Activated naive CD4-positive, alpha-beta T cell treated with anti-CD3 and anti-CD28 coated beads, Interleukin-2, amount 50 U/mL, for 24 hours (primary cell): ENCODE results near the gene SPATS2L.

Source experiments
- H3K27ac Mint-ChIP-seq: one replicate; pipeline ENCODE4 v1.8.0; 2021; ENCODE audit warnings: mild to moderate bottlenecking, mixed read lengths
- H3K27me3 Mint-ChIP-seq: one replicate; pipeline ENCODE4 v1.8.0; 2021; ENCODE audit warnings: mixed read lengths
- H3K36me3 Mint-ChIP-seq: one replicate; pipeline ENCODE4 v1.8.0; 2021; ENCODE audit warnings: mixed read lengths
- H3K4me1 Mint-ChIP-seq: one replicate; pipeline ENCODE4 v1.8.0; 2021; ENCODE audit warnings: mixed read lengths
- H3K4me3 Mint-ChIP-seq: one replicate; pipeline ENCODE4 v1.8.0; 2021; ENCODE audit warnings: mild to moderate bottlenecking, mixed read lengths
- H3K9me3 Mint-ChIP-seq: one replicate; pipeline ENCODE4 v1.8.0; 2021; ENCODE audit warnings: mixed read lengths

The SPATS2L gene

GRCh38 chr2:200307724-200308545 lies 1.4 kb downstream of the SPATS2L start:
- peaks cover 7% of the 10 kb centered on the region for H3K4me1 Mint-ChIP-seq
- H3K9me3 Mint-ChIP-seq, result no peaks in the 10 kb centered on the region
- H3K27ac Mint-ChIP-seq, result no peak overlapping the region
- no peaks in the 10 kb centered on the region for H3K36me3 Mint-ChIP-seq
- H3K4me3 Mint-ChIP-seq, result peak overlapping the region; percentile 79
- H3K27me3 Mint-ChIP-seq, result peaks cover 5% of the 10 kb centered on the region

DNA sequence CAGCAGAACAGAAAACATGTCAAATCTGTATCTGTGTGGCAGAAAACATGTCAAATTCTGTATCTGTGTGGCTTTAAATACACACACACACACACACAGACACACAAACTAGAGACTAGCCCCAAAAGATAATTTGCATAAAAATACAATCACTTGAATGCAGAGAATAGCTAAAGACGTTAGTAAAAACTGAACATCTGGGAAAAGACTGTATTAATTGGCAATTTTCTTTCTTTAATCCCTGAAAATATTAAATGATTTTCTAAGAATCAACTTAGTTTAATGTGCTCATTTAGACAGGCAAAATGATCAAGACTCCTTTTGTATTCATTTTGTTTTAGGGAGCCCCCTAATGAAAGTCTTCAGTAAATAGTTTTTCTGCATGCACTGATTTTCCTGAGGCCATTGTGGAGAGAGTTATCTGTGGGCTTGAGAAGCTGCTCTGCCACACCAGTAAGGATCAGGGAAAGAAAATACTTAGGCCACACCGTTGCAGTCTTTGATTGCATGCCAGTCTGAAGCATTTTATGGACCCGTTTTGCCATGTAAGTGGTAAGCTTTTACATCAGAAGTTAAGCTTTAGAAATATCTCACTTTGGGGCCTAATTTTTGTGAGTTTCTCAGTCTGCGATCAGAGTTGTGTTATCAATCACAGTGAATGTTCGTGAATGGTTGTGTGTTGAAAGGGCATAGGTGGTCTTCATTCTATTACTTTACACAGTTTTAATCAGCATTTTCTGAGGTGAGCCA lies 2.2 kb downstream of the SPATS2L start:
- Mint-ChIP-seq H3K27me3 (peaks cover 5% of the 10 kb centered on the region), H3K36me3 (no peaks in the 10 kb centered on the region), H3K4me3 (no peak overlapping the region), H3K9me3 (no peaks in the 10 kb centered on the region), H3K4me1 (peaks cover 7% of the 10 kb centered on the region), H3K27ac (no peak overlapping the region)

GRCh38 chr2:200309296-200310049 lies 3.0 kb downstream of the SPATS2L start:
- Mint-ChIP-seq H3K36me3 (no peaks in the 10 kb centered on the region), H3K9me3 (no peaks in the 10 kb centered on the region), H3K4me1 (peaks cover 7% of the 10 kb centered on the region), H3K27ac (no peak overlapping the region), H3K27me3 (peaks cover 5% of the 10 kb centered on the region), H3K4me3 (no peak overlapping the region)

GRCh38 chr2:200310545-200310971 lies 4.1 kb downstream of the SPATS2L start:
- H3K9me3 Mint-ChIP-seq, result no peaks in the 10 kb centered on the region
- H3K36me3 Mint-ChIP-seq, result no peaks in the 10 kb centered on the region
- H3K27me3 Mint-ChIP-seq, result peaks cover 5% of the 10 kb centered on the region
- H3K27ac Mint-ChIP-seq, result no peak overlapping the region
- no peak overlapping the region for H3K4me3 Mint-ChIP-seq
- H3K4me1 Mint-ChIP-seq, result peaks cover 7% of the 10 kb centered on the region

GRCh38 chr2:200311139-200311538 lies 4.6 kb downstream of the SPATS2L start:
- Mint-ChIP-seq H3K27me3 (peaks cover 4% of the 10 kb centered on the region), H3K36me3 (no peaks in the 10 kb centered on the region), H3K9me3 (no peaks in the 10 kb centered on the region), H3K4me1 (peaks cover 3% of the 10 kb centered on the region), H3K27ac (no peak overlapping the region), H3K4me3 (no peak overlapping the region)

DNA sequence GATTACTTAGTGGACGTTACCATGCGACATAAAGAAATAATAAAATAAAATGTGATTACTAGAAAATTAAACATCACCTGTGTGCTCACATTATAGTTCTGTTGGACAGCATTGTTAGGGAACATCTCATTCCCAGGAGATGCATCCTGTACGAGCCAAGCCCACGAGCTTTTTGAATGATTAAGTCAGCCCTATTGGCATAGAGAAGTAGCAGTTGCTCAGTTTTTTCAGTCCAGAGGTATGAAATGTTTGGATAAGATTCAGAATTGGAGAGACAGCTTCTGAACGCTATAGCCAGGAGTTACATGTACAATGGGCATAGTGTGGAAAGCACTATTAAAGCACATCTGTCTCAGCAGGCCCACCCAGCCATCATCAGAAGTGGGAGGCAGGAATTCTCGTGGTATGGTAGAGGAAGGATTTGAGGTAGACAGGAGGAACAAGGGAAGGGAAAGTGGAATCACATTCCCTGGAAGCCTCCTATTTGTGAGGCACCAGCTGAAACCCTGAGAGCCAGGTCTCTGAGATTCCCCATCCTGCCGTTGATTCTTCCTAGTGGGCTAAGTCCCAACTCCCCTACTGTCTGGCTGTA lies 8.6 kb downstream of the SPATS2L start:
- Mint-ChIP-seq H3K27ac (no peak overlapping the region), H3K36me3 (no peaks in the 10 kb centered on the region), H3K27me3 (peaks cover 1% of the 10 kb centered on the region), H3K4me3 (no peak overlapping the region), H3K9me3 (no peaks in the 10 kb centered on the region), H3K4me1 (no peaks in the 10 kb centered on the region)

DNA sequence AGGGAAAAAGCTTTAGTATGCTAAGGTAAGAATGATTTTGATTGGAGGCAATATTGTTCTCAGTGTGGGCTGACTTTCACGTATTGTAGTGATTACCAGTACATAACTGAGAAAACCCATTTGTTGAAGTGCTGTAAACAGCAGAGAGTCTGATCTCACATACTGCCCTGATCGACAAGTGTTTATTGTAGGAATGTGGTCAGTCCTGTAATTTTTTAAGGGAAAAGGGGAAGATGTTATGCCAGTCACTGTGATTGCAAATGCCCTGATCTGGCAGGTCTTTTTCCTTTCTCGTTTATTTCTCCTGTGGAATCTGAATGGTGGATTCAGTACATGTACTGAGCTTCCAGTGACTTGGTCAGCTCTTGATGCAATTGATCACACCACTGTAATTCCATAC lies 11.5 kb downstream of the SPATS2L start:
- H3K4me1 Mint-ChIP-seq, result no peaks in the 10 kb centered on the region
- H3K27me3 Mint-ChIP-seq, result no peaks in the 10 kb centered on the region
- no peak overlapping the region for H3K4me3 Mint-ChIP-seq
- no peak overlapping the region for H3K27ac Mint-ChIP-seq
- H3K36me3 Mint-ChIP-seq, result no peaks in the 10 kb centered on the region
- H3K9me3 Mint-ChIP-seq, result no peaks in the 10 kb centered on the region

- no peak overlapping the region for H3K4me3 Mint-ChIP-seq
- no peak overlapping the region for H3K27ac Mint-ChIP-seq
- no peaks in the 10 kb centered on the region for H3K36me3 Mint-ChIP-seq
- no peaks in the 10 kb centered on the region for H3K27me3 Mint-ChIP-seq
- no peaks in the 10 kb centered on the region for H3K9me3 Mint-ChIP-seq
- H3K4me1 Mint-ChIP-seq, result no peaks in the 10 kb centered on the region
These were observed 12.5 kb downstream of the SPATS2L start for GRCh38 chr2:200318940-200319435.

GRCh38 chr2:200319548-200320337 lies 13.2 kb downstream of the SPATS2L start:
- no peaks in the 10 kb centered on the region for H3K4me1 Mint-ChIP-seq
- no peaks in the 10 kb centered on the region for H3K36me3 Mint-ChIP-seq
- no peak overlapping the region for H3K4me3 Mint-ChIP-seq
- H3K9me3 Mint-ChIP-seq, result no peaks in the 10 kb centered on the region
- H3K27ac Mint-ChIP-seq, result no peak overlapping the region
- H3K27me3 Mint-ChIP-seq, result no peaks in the 10 kb centered on the region

DNA sequence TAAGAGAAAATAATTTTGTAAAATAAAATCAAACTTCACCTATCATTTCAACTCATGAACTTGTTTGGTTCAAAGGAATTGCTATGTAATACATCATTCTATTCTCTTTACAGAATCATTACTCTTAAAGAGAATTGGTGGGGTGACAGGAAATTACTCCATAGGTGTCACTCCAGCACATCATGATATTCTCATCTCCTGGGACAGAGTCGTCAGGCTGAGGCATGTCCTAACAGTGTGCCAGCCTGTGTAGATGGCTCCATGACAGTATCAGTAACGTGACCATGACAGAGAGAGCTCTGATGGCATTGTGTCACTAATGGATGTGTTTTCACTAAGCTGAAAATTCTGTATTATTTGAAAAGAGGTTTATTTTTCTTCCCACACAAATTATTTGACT lies 13.9 kb downstream of the SPATS2L start:
- no peaks in the 10 kb centered on the region for H3K9me3 Mint-ChIP-seq
- H3K27ac Mint-ChIP-seq, result no peak overlapping the region
- no peaks in the 10 kb centered on the region for H3K27me3 Mint-ChIP-seq
- no peaks in the 10 kb centered on the region for H3K36me3 Mint-ChIP-seq
- no peak overlapping the region for H3K4me3 Mint-ChIP-seq
- no peaks in the 10 kb centered on the region for H3K4me1 Mint-ChIP-seq

DNA sequence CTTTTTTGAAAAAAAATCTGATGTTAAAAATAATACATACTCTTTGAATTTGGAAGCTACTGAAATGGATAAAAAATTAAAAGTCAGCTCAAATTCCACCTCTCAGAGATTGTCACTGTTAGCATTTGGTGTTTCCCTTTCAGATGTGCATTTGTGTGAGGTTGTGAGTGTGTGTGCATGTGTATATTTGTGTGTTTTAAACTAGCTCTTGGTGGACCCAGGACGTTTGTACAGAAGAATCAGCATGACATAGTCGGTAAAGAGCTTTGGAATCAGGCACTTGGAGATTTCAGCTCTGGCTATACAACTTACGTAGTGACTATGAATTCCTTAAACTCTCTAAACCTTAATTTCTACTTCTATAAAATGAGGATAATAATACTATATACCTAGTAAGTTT lies 14.5 kb downstream of the SPATS2L start:
- no peaks in the 10 kb centered on the region for H3K4me1 Mint-ChIP-seq

GRCh38 chr2:200321780-200322534 lies 15.5 kb downstream of the SPATS2L start:
- Mint-ChIP-seq H3K9me3 (no peaks in the 10 kb centered on the region), H3K36me3 (no peaks in the 10 kb centered on the region), H3K27ac (no peak overlapping the region), H3K4me3 (no peak overlapping the region), H3K27me3 (no peaks in the 10 kb centered on the region), H3K4me1 (no peaks in the 10 kb centered on the region)

More for the DNA sequence above, 14.5 kb downstream of the SPATS2L start:
- no peaks in the 10 kb centered on the region for H3K36me3 Mint-ChIP-seq
- H3K4me3 Mint-ChIP-seq, result no peak overlapping the region
- H3K27ac Mint-ChIP-seq, result no peak overlapping the region
- H3K27me3 Mint-ChIP-seq, result no peaks in the 10 kb centered on the region
- H3K9me3 Mint-ChIP-seq, result no peaks in the 10 kb centered on the region

GRCh38 chr2:200322607-200323006 lies 16.1 kb downstream of the SPATS2L start:
- Mint-ChIP-seq H3K27me3 (no peaks in the 10 kb centered on the region), H3K36me3 (no peaks in the 10 kb centered on the region), H3K4me1 (no peaks in the 10 kb centered on the region), H3K9me3 (no peaks in the 10 kb centered on the region), H3K4me3 (no peak overlapping the region), H3K27ac (no peak overlapping the region)

- H3K4me3 Mint-ChIP-seq, result no peak overlapping the region
- H3K4me1 Mint-ChIP-seq, result no peaks in the 10 kb centered on the region
- H3K27ac Mint-ChIP-seq, result no peak overlapping the region
- H3K27me3 Mint-ChIP-seq, result no peaks in the 10 kb centered on the region
- no peaks in the 10 kb centered on the region for H3K9me3 Mint-ChIP-seq
- no peaks in the 10 kb centered on the region for H3K36me3 Mint-ChIP-seq
These were observed 17.9 kb downstream of the SPATS2L start for GRCh38 chr2:200324362-200324761.
